NCI-H69 (cell line): ENCODE results near the gene STAP2.
A peak's percentile ranks its signal among the peaks of the same experiment; 100 is the strongest.

Source experiments
- DNase-seq: peaks from one replicate; lab custom pipeline; 2025; lab: John Stamatoyannopoulos, UW

The STAP2 gene, protein sequence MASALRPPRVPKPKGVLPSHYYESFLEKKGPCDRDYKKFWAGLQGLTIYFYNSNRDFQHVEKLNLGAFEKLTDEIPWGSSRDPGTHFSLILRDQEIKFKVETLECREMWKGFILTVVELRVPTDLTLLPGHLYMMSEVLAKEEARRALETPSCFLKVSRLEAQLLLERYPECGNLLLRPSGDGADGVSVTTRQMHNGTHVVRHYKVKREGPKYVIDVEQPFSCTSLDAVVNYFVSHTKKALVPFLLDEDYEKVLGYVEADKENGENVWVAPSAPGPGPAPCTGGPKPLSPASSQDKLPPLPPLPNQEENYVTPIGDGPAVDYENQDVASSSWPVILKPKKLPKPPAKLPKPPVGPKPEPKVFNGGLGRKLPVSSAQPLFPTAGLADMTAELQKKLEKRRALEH

GRCh38 chr19:4338441-4339355 is at the start of gene STAP2:
STAP2 (minus strand) TSS chr19:4338827; CDS start chr19:4338753, 74 bp downstream.
- DNase-seq = peak; percentile 41

DNA sequence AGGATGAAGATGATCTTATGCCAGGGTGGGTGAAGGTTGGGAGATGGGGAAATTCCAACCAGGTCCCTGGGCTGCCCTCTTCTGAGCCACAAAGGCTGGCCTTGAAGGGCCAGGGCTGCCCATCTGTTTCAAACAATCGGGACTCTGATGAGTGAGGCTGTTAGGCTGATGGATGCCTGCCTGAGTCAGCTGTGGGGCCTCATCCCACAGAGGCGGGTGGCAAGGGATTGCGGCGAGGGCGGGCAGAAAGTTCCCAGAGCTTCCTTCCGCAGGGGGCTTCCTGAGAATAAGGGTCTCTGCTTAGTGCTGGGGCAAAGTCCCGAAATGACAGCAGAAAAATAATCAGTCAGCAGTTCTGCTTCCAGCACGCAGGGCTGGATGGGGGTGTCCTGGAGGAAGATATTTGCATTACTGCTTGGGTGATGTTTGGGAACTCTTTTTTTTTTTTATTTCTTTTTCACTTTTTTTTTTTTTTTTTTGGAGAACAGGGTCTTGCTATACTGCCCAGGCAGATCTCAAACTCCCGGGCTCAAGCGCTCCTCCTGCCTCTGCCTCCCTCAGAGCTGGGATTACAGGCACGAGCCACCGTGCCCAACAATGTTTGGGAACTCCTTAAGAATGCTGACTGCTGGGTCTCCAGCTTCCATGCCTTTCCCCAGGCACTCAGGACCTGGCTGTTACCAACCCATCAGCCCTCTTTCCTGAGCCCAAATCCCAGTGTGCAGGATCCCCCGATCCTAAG is 47.6 kb upstream of the STAP2 start:
- DNase-seq = no peak

- no peak for DNase-seq
Observed at GRCh38 chr19:4385291-4386040, 46.8 kb upstream of the STAP2 start.

DNA sequence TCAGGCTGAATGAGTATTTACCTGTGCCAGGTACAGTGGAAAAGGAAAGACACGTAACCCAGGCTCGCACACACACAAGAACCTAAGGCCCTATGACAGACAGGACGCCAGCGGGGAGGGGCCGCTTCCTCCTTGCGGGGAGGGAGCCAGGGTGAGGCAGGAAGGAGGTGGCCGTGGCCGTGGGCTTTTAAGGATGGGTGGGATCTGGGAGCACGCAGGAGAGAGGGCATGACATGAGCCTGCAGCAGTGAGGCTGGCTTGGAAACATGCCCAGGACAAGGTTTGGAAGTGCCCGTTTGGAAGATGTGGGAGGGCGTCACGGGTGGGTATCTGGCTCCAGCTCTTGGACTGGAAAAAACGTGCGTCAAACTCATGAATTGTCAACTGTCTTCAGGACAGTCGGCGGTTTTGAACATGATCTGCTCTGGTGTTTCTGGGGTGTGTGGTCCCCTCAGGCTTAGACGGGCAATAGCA is 41.7 kb upstream of the STAP2 start:
- DNase-seq = no peak

DNA sequence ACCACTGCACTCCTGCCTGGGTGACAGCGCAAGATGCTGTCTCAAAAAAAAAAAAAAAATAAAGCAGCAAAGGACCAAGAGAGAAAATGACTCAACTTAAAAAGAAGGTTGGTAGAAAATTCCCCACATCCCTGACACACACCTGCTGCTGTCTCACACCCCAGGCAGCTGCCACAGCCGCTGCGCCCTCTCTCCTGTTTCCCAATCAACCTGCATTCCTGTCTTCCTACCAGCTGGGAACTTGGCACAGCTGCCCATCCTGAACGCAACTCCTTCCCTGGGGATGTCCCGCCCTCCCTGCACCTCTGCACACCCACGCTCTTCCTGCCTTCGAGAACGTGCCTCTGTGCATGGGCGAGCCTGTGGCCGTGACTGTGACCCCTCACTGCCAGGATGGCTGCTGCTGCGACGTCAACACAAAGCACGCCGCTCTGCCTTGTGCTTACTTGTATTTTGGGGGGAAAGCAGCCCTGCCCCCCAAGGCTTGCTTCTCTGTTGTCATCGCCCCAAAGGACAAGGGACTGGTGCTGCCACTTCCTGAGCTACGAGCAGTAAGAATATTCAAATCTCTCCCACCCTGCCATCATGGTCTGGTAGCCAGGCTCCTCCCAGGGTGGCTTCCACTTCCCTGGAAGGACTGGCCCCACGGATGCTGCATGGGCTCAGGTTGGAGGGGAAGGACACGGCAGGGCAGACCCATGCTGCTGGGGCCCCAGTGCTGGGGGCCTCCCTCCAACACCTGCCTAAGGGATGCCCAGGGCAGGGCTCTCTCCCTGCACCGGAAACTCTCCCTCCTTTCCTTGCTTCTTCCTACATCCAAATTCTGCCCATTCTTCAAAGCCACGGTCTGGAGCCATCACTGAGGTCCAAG is 41.0 kb upstream of the STAP2 start:
- DNase-seq = peak; percentile 62

GRCh38 chr19:4378886-4379285 is 40.3 kb upstream of the STAP2 start:
- no peak for DNase-seq

DNA sequence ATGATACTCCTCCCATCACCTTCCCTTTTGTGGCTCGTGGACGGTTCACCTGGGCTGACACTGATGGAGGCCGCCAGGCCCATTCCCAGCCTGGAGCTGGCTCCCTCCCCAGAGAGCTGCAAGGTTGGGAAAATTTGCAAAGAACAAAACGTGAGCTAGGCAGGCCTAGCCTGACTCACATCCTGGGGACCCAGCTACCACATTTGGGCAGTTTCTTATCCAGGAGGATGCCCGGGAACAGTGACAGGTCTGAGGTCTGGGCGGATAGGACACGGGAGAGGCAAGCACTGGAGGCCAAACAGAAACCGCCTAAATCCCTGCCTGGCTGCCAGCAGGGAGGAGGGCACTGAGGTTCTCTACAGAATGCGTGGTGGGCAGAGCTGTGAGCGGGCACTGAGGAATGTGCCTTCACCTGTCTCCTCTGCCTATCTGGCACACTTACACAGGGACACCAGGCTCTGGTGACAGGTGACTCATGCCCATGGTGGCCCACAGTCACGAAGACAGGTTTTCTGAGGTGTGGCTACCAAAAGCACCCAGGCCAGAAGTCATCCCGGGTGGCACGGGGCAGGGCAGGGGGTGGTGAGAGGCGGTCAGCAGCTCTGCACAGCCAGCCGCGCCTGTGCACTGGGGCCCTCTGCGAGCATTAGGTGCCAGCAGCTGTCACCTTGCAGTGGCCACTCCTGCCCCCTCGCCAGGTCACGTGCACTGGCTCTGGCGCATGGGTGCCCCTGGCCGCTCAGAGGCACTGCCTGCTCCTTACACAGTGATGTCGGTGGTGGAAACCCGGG is 38.6 kb upstream of the STAP2 start:
- no peak for DNase-seq

DNA sequence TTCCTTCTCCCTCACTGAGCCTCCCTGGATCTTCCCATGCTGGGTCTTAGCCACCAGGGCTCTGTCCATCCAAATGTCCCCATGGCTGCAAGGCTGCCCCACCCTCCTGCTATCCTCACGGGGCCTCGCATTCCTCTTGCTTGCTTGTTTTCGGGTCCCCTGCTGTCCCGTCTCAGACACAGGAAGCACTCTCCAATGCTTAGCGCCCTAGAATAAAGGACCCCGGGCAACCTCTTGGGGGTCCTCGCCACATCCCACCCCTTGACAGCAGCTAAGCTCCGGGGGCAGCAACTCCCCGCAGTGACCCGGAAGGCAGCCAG is 38.0 kb upstream of the STAP2 start:
- DNase-seq = no peak

DNA sequence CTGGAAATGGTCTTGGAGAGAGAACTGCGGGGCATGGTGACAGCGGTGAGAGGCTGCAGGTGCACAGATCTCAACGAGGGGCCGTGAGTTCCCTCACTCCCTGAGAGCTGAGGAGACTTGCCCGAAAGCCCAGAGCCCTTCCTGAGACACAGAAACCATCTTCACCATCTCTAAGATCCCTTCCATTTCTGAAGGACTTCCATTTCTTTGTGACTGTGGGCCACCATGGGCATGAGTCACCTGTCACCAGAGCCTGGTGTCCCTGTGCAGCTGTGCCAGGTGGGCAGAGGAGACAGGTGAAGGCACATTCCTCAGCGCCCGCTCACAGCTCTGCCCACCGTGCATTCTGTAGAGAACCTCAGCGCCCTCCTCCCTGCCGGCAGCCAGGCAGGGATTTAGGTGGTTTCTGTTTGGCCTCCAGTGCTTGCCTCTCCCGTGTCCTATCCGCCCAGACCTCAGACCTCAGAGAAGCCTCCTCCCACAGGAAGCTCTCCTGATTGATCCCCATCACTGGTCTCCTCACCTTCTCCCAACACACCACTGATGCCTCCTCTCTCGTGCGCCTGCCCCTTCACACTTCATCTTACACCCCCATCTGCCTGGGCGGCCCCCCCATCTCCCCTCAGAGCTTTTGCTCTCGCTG is 37.5 kb upstream of the STAP2 start:
- no peak for DNase-seq

- peak; percentile 42 for DNase-seq
Observed at GRCh38 chr19:4375164-4376027, 36.8 kb upstream of the STAP2 start.

DNA sequence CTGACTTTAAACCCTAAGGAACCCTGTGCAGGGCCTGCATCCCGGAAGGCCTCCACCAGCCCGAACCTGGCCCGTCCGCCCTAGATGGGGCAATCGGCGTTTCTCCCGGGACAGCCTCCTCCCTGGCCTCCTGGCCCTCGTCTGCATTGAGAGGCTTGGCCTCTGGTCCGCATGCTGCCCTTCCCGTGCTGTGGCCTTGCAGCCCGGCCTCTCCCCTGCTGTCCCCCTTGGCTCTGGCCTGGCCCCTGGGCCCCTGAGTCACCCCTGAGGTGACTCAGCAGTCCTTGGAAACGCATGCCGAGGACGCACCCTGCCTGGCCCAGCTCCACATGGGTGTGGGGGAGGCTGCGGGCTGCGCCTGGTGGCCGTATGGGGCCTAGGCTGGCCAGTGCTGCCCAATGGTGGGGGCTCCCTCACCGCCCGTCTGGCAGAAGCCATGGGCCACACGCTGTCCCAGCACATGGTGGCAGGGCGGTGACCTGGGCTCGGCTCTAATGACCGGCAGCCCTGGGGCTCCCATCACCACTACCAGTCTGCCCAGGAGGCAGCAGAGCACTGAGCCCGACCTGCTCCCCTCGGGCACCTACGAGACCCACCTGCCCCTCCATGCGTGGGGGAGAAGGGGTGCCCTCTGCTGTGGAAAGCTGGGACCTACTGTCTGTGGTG is 36.0 kb upstream of the STAP2 start:
- DNase-seq = no peak

- DNase-seq = no peak
Observed at GRCh38 chr19:4373601-4374497, 35.2 kb upstream of the STAP2 start.

GRCh38 chr19:4373013-4373367 is 34.4 kb upstream of the STAP2 start:
- DNase-seq = no peak

DNA sequence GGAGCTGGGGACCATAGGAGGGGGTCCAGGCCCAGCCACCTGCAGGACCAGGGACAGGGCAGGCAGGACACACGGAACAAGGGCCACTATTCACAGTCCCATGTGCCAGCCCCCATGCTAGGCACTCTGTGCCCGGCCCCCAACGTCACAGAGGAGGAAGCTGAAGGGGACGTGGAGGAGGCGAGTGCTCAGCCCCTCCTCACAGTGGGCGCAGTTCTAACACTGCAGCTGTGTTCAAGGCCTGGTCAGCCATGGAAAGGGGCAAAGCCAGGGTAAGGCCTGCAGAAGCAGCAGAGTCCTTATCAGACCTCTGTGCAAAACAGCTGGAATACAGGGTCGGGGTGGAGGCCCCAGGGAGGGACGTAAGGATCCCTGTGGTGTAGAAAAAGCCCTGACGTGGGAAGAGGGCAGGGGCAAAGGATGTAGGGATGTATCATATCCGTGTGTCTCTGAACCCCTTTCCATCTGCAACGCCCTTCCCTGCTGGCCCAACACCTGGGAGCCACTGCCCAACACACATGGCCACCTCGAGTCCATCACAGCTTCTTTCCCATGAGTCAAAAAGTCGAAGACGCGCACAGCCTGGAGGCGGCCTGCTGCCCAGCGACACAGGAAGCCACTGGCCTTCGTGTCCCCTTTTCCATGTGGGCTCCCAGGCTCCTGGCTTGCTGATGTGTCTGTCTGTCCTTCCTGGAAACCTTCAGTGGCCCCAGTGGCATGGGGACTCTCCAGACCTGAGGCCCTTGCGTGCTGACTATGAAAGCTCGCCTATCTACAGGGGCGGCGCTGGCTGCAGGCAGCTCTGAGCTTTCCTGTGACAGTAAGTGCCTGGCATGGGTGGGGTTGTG is 33.8 kb upstream of the STAP2 start:
- DNase-seq = no peak

DNA sequence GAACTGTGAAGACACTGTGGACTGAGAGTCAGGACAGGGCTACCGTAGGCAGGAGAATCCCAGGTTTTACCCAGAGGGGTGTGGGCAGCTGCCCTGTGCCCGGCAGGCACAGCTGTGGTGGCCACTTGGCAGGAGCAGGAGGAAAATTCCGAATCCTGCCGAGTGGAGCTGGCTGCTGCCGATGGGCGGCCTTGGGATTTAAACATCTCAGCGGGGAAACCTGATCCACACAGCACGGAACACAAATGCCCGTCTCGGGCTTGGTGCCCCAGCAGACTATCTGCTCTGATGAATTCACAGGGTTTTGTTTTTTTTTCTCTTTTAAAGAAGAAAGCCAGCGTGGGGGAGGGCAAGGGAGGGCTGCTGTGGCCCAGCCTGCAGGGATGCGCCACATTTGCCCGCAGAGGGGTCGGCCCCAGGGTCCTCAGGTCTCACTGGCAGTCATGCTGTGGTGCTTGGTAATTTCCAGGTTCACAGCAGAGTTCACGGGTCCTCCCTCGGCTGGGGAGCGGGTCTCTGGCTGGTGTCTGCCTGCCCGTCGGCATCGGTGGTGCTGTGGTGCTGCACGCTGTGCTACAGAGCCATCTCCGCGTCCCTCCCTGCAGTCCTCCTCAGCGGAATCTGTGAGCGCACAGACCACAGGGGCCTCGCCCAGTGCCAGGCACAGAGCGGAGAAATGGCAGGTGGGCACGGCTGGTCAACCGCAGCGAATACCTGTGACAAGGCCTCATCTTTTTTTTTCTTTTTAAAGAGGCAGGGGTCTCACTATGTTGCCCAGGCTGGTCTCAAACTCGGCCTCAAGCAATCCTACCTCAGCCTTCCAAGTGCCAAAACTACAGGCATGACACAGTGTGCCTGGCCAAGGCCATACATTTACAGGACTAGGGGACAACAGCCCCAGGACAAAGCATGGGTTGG is 32.9 kb upstream of the STAP2 start:
- DNase-seq = no peak
